RWPE2 (cell line): ENCODE results near the gene COX5A.

Experiments
- ATAC-seq: fragments of 200-7000 bp; cut with Tn5 transposase; 3 replicates; pipeline ENCODE4 v1.9.1; 2021; ENCODE audit warnings: low read depth
- DNase-seq: peaks from one replicate; pipeline ENCODE4 v3.0.0-alpha.2; 2020; ENCODE audit warnings: low spot score
- H3K27ac ChIP-seq: fragments of 450-650 bp; 2 replicates; pipeline ENCODE4 v1.5.1; 2017; ENCODE audit warnings: mild to moderate bottlenecking; ENCODE audit not compliant: poor library complexity, severe bottlenecking
- H3K27me3 ChIP-seq: fragments of 250-450 bp; sonication (Bioruptor Pico); 2 replicates; pipeline ENCODE4 v1.5.1; 2021; ENCODE audit warnings: mild to moderate bottlenecking, moderate library complexity; ENCODE audit not compliant: insufficient read depth, poor library complexity, severe bottlenecking
- H3K36me3 ChIP-seq: fragments of 250-450 bp; sonication (Bioruptor Pico); 2 replicates; pipeline ENCODE4 v1.5.1; 2020; ENCODE audit warnings: low read depth, mild to moderate bottlenecking, moderate library complexity
- H3K4me1 ChIP-seq: fragments of 250-450 bp; sonication (Bioruptor Pico); 2 replicates; pipeline ENCODE4 v1.5.1; 2021; ENCODE audit warnings: mild to moderate bottlenecking, moderate library complexity; ENCODE audit not compliant: insufficient read depth, poor library complexity, severe bottlenecking
- H3K4me3 ChIP-seq: fragments of 250-450 bp; sonication (Bioruptor Pico); 2 replicates; pipeline ENCODE4 v1.5.1; 2021; ENCODE audit warnings: mild to moderate bottlenecking, moderate library complexity; ENCODE audit not compliant: severe bottlenecking
- H3K9me3 ChIP-seq: fragments of 250-450 bp; sonication (Bioruptor Pico); 2 replicates; pipeline ENCODE4 v1.5.1; 2021; ENCODE audit warnings: mild to moderate bottlenecking, moderate library complexity; ENCODE audit not compliant: severe bottlenecking
- CTCF ChIP-seq: fragments of 450-650 bp; IDR thresholded peaks from one replicate; pipeline ENCODE4 v1.5.1; 2017; ENCODE audit warnings: mild to moderate bottlenecking, moderate library complexity; ENCODE audit not compliant: poor library complexity, severe bottlenecking

Gene COX5A

GRCh38 chr15:74873036-74873755, 64.7 kb downstream of the COX5A start, which contains the start of gene SCAMP2:
SCAMP2 (minus strand) TSS chr15:74873365; CDS start chr15:74873255, 110 bp downstream.
- peak within 1 kb of the TSS; percentile 74 for H3K27ac ChIP-seq
- peak within 1 kb of the TSS; percentile 97 for H3K4me3 ChIP-seq
- no peaks in the 10 kb centered on the region for H3K27me3 ChIP-seq
- DNase-seq (peak; percentile 100), ATAC-seq (peak; percentile 97)
- H3K36me3 ChIP-seq = peaks cover 11% of the 10 kb centered on the region
- H3K9me3 ChIP-seq = no peaks in the 10 kb centered on the region
- H3K4me1 ChIP-seq = peaks cover 23% of the 10 kb centered on the region
- TF ChIP-seq CTCF = no peak

- H3K36me3 ChIP-seq = peaks cover 17% of the 10 kb centered on the region
- H3K9me3 ChIP-seq = no peaks in the 10 kb centered on the region
- TF ChIP-seq CTCF = no peak
- H3K4me1 ChIP-seq = peaks cover 29% of the 10 kb centered on the region
- ATAC-seq (peak; percentile 1; the same call in 2 of the 3 replicates), DNase-seq (no peak)
- H3K27me3 ChIP-seq = no peaks in the 10 kb centered on the region
- peak overlapping the region; percentile 97 for H3K4me3 ChIP-seq
- H3K27ac ChIP-seq = peak overlapping the region; percentile 74
Measured at GRCh38 chr15:74872702-74873035, 65.2 kb downstream of the COX5A start.

DNA sequence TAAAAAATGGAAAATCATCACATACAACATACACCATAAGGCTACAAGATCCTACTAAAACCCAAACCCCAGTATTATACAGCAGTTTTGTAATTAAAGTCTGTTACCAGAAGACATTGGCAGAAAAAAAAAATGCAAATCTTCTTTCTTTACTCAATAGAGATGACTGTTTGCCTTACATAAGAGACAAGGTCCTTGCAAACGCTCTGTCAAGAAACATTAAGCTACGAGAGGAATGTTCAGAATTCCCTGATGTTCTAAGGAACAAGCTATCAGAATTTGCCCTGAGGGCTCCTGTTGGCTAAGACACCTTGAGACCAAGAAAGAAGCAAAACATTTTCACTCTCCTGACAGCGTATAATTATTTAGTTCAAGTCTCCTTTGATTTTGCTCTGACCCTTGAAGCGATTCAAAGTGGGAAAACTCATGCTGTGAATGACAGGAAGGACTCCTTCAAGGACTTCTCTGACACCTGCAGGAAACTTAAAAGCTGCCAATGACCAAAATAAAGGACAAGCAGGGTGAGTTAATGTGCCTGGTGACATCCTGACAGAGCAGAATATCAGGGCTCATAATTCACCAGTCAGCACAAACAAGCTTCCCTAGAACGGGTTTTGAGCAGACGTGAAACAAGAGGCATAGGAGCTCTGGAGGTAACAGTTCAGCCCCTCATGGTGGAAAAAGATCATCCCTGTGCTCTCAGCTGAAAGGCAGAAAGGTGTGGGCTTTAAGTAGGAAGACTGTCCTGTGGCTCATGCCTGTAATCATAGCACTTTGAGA, 67.2 kb downstream of the COX5A start:
- Histone ChIP-seq H3K4me1 (peaks cover 45% of the 10 kb centered on the region), H3K4me3 (no peak overlapping the region), H3K27ac (peak overlapping the region; percentile 74), H3K9me3 (no peaks in the 10 kb centered on the region), H3K36me3 (peaks cover 26% of the 10 kb centered on the region), H3K27me3 (no peaks in the 10 kb centered on the region)
- ATAC-seq (peak; percentile 29), DNase-seq (no peak)
- TF ChIP-seq CTCF = no peak
